ENCODE results near the gene TJAP1.

GRCh38 chr6:43510827-43511163 lies 33.4 kb downstream of the TJAP1 start:
- no peak for TF ChIP-seq CTCF (IDR thresholded peaks at IDR 0.05)
- TF ChIP-seq POLR2A (IDR thresholded peaks at IDR 0.05): no peak

Measured in Peyer's patch (tissue), 4 donors.